ENCODE results near the gene STIM2.

The STIM2 gene

GRCh38 chr4:26996745-26997144 lies 136.1 kb downstream of the STIM2 start:
- POLR2A ChIA-PET = no interaction called here
- no peak for TF ChIP-seq CTCF (IDR thresholded peaks at IDR 0.05; ENCODE audit: insufficient read depth, low read length, missing control alignments)
- CTCF ChIA-PET = no interaction called here
- H3K4me3 ChIP-seq (ENCODE audit: low read depth, low read length) = no peak overlapping the region
- DNase-seq (ENCODE audit: low read depth, low spot score) = no peak

GRCh38 chr4:26999689-27000088 lies 139.0 kb downstream of the STIM2 start:
- no peak overlapping the region for H3K4me3 ChIP-seq (ENCODE audit: low read depth, low read length)
- no peak for DNase-seq (ENCODE audit: low read depth, low spot score)
- ChIA-PET CTCF (interaction anchor here (0.6 to 1.8 kb wide), 3 partner anchors 11 to 279 kb away, joined by 3 to 8 read pairs (median 4); no protein-coding TSS in a partner anchor), POLR2A (no interaction called here)
- TF ChIP-seq CTCF (IDR thresholded peaks at IDR 0.05; ENCODE audit: insufficient read depth, low read length, missing control alignments) = no peak

GRCh38 chr4:27000122-27000521 lies 139.5 kb downstream of the STIM2 start:
- CTCF ChIA-PET = interaction anchor here (0.6 to 2.0 kb wide), 2 partner anchors 10 to 241 kb away, joined by 3 to 10 read pairs; no protein-coding TSS in a partner anchor
- no peak for TF ChIP-seq CTCF (IDR thresholded peaks at IDR 0.05; ENCODE audit: insufficient read depth, low read length, missing control alignments)
- DNase-seq (ENCODE audit: low read depth, low spot score) = no peak
- POLR2A ChIA-PET = no interaction called here
- H3K4me3 ChIP-seq (ENCODE audit: low read depth, low read length) = no peak overlapping the region

DNA sequence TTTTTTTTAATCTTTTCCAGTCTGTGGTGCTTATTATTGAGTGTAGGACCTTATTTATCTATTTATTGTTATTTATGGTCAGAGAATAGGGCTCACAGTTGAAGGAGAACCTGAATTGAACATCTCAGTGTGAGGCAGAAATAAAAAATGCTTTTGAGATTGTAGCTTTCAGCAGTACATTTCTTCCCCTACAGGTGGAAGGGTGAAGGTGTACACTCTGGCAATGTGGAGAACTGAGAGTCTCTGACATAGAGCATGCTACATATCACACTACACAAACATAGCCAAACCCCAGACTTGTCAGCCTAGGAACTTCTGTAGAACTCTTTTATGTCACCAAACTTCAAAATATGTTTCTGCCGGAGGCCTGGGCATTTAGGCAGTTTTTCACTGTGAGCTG lies 140.2 kb downstream of the STIM2 start:
- no peak overlapping the region for H3K4me3 ChIP-seq (ENCODE audit: low read depth, low read length)
- ChIA-PET POLR2A (no interaction called here), CTCF (interaction anchor here (1.4 to 2.0 kb wide), 2 partner anchors 9 to 11 kb away, joined by 4 to 10 read pairs; no protein-coding TSS in a partner anchor)
- DNase-seq (ENCODE audit: low read depth, low spot score) = no peak
- no peak for TF ChIP-seq CTCF (IDR thresholded peaks at IDR 0.05; ENCODE audit: insufficient read depth, low read length, missing control alignments)

DNA sequence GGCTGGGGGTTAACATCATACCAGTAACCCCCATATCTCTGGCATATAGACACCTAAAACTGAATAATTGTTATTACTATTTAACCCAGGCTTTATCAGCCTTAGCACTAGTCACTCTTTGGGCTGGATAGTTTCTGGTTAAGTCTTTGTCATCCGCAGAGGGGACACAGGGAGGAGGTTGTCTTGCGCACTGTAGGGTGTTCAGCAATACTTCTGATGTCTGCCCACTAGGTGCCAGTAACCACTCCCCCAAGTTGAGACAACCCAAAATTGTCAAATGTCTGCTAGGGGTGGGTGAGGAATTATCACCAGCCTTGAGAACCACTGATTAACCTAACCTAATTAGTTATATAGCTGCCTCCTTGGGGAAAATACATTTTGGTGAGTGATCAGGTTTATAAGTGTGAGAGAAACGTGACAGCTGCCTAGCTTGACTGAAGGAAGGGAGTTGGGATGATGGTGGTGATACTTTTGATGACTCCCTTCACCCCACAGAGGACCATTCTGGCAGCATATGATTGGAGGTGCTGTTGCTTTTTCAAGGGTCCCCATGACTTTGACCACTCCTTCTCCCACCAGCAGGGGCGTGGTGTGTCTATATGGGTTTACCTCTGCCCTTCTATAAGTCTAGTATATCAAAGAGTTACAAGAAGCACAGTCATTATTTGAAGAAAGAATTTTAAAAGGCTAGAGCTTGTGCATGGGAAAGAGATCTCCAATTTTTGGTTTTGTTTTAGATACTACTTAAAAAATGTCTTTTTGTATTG lies 140.9 kb downstream of the STIM2 start:
- ChIA-PET CTCF (interaction anchor here (1.4 to 2.0 kb wide), 2 partner anchors 8 to 11 kb away, joined by 4 to 10 read pairs; no protein-coding TSS in a partner anchor), POLR2A (no interaction called here)
- no peak overlapping the region for H3K4me3 ChIP-seq (ENCODE audit: low read depth, low read length)
- DNase-seq (ENCODE audit: low read depth, low spot score) = no peak
- no peak for TF ChIP-seq CTCF (IDR thresholded peaks at IDR 0.05; ENCODE audit: insufficient read depth, low read length, missing control alignments)

DNA sequence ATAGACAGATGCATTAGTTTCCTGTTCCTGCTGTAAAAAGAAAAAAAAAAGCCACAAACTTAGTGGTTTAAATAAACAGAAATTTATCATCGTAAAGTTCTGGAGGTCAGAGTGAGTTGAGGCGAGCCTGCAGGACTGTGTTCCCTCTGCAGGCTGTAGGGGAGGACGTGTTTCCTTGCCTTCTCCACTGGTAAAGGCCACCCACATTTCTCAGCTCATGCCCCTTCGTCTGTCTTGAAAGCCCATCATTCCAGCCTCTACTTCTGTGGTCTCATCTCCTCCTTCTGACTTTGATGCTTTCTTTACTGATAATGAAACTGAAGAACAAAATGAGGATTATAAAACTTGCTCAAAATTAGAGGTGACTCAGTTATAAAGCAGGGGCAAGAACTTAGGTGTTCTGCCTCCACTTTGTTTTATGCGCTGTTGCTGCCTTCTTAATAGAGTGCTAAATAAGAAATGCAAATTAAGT lies 143.0 kb downstream of the STIM2 start:
- no peak for TF ChIP-seq CTCF (IDR thresholded peaks at IDR 0.05; ENCODE audit: insufficient read depth, low read length, missing control alignments)
- no peak for DNase-seq (ENCODE audit: low read depth, low spot score)
- ChIA-PET CTCF (interaction anchor here (1.0 to 1.3 kb wide), 2 partner anchors 12 to 45 kb away, joined by 3 read pairs; no protein-coding TSS in a partner anchor), POLR2A (no interaction called here)
- H3K4me3 ChIP-seq (ENCODE audit: low read depth, low read length) = no peak overlapping the region
